NCI-H345 treated with DMSO at 0.1 percent for 48 hours (cell line): ENCODE results near the gene APOL2.
"Not testable (repeated sequence)": the region's sequence is repeated elsewhere in the genome, so short reads cannot be mapped to it uniquely, and the experiment has no call there.

Experiments
- DNase-seq: peaks from one replicate; lab custom pipeline; 2025; ENCODE audit not compliant: unreplicated experiment; lab: John Stamatoyannopoulos, UW

Gene APOL2

GRCh38 chr22:36263216-36263673 lies 23.9 kb upstream of the APOL2 start:
- not testable (repeated sequence) for DNase-seq

GRCh38 chr22:36262307-36262706 lies 23.0 kb upstream of the APOL2 start:
- DNase-seq: not testable (repeated sequence)

GRCh38 chr22:36261675-36262074 lies 22.3 kb upstream of the APOL2 start:
- not testable (repeated sequence) for DNase-seq

GRCh38 chr22:36259615-36260300 lies 20.4 kb upstream of the APOL2 start:
- DNase-seq: no peak

GRCh38 chr22:36258701-36259614 lies 19.6 kb upstream of the APOL2 start:
- DNase-seq: no peak

GRCh38 chr22:36257948-36258670 lies 18.8 kb upstream of the APOL2 start:
- no peak for DNase-seq

GRCh38 chr22:36257308-36257707 lies 18.0 kb upstream of the APOL2 start:
- no peak for DNase-seq

GRCh38 chr22:36256478-36256877 lies 17.2 kb upstream of the APOL2 start:
- no peak for DNase-seq

- not testable (repeated sequence) for DNase-seq
These were observed 16.2 kb upstream of the APOL2 start for GRCh38 chr22:36255572-36255971.

- no peak for DNase-seq
These were observed 14.5 kb upstream of the APOL2 start for GRCh38 chr22:36253523-36254490.

GRCh38 chr22:36252754-36253522 lies 13.6 kb upstream of the APOL2 start, which contains the start of gene APOL1:
Gene APOL1, plus strand, starts transcription at chr22:36253133. Its CDS starts 1,823 bp downstream, at chr22:36254956.
- DNase-seq: no peak

GRCh38 chr22:36251979-36252608 lies 12.8 kb upstream of the APOL2 start:
- not testable (repeated sequence) for DNase-seq

GRCh38 chr22:36250292-36250960 lies 11.1 kb upstream of the APOL2 start:
- DNase-seq: not testable (repeated sequence)

- DNase-seq: no peak
These were observed 9.8 kb upstream of the APOL2 start for GRCh38 chr22:36249160-36249559.

GRCh38 chr22:36247955-36248354 lies 8.6 kb upstream of the APOL2 start:
- DNase-seq: no peak

- DNase-seq: no peak
These were observed 7.4 kb upstream of the APOL2 start for GRCh38 chr22:36246718-36247117.

GRCh38 chr22:36245805-36246356 lies 6.6 kb upstream of the APOL2 start:
- no peak for DNase-seq
